ENCODE data around the gene TDRD9. TPM values are rescaled to one million over a fixed set of nuclear protein-coding genes. Genes with fewer than 3 reads are reported as not detected.
"Not testable (repeated sequence)": the region's sequence is repeated elsewhere in the genome, so short reads cannot be mapped to it uniquely, and the experiment has no call there.

The TDRD9 gene
- total and polyA plus RNA-seq, 8 donors = 0.67 to 28.6 (median 2.5) TPM

DNA sequence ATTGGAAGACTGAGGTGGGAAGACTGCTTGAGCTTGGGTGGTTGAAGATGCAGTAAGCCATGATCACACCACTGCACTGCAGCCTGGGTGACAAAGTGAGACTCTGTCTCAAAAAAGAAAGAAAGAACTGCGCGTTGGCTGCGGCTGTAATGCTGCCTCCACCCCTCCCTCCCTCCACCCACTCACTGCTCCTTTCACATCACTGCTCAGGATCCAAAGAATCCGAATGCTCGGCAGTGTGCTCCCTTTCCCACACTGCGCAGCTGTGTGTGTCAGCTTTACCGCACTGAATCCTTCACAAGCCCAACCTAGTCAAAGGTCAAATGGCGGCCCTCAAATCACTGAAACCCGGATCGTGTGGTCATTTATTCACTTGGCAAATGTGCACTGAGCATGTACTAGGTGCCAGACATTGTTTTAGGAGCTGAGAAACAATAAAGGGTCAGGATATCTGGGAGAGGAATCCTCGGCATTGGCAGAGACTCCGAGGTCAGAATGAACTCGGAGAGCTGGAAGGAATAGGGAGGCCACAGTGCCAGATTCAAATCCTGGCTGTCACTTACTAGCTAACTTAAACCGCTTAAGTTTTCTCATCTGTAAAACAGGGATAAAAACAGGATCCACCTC lies 11.5 kb upstream of the TDRD9 start:
- intact Hi-C loops (cut with DNase I) = loop anchor here in 1 of 3 donors (10.0 kb wide), 2 partner anchors 182 to 352 kb away; partner anchors contain the start of genes BAG5 and COA8
- 57 to 64% methylated on average over 14 of the region's 14 CpGs for whole genome bisulfite sequencing, 2 donors

DNA sequence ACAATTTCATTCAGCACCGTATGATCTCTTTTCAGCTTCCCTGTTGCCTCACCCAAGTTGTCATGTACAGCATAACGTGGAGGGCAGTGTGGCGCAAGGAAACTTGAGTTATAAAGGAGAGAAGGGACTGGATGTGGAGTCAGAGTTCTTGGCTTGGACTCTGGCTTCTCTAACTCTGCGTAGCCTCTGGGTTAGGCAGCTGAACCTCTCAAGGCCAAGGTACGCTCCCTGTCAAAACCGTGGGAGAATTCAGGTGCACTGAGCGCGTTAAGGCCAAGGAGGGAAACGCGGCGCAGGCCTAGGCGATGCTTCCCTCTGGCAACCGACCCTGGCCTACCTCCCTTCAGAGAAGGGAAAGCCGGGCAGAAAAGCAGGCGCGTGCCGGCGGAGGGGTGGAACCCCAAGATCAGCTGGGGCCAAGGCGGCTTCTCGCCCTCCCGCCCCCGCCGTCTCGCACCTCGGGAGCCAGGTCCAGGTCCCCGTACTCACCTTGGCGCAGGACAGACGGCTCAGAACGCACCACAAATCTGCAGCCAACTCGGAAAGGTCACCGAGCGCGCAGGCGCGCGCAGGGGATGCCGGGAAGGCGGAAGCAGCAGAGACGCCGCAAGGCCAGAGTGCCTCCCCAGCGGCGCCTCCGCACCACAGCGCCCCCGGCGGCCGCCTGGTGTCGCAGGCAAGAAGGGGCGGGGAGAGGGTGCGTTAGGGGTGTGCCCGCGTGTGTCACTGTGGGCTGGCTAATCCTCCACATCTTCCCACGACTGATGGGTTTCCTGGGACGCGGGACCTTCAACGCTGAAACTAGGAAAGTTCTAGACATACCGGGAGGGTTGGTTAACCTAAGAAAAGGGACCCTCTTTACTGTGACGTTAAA lies 7.0 kb upstream of the TDRD9 start:
- Histone ChIP-seq H3K27ac (peak overlapping the region; percentile 70 to 79 (median 74)), H3K9me3 (no peaks in the 10 kb centered on the region), H3K36me3 (peaks cover 0 to 7% (median 0%) of the 10 kb centered on the region in 3 donors), H3K4me1 (peaks cover 0 to 13% (median 8%) of the 10 kb centered on the region in 3 donors), H3K4me3 (peak overlapping the region; percentile 49 to 97 (median 80)), H3K27me3 (no peaks in the 10 kb centered on the region)
- DNase-seq (peak; percentile 88 to 98 (median 94)), ATAC-seq (peak; percentile 98 to 99 (median 98)), FAIRE-seq (no peak)
- intact Hi-C loops (cut with DNase I) = no loop called here
- WGBS, 2 donors = 0 to 1% methylated on average over 58 of the region's 58 CpGs
- TF ChIP-seq, protein P1, sequence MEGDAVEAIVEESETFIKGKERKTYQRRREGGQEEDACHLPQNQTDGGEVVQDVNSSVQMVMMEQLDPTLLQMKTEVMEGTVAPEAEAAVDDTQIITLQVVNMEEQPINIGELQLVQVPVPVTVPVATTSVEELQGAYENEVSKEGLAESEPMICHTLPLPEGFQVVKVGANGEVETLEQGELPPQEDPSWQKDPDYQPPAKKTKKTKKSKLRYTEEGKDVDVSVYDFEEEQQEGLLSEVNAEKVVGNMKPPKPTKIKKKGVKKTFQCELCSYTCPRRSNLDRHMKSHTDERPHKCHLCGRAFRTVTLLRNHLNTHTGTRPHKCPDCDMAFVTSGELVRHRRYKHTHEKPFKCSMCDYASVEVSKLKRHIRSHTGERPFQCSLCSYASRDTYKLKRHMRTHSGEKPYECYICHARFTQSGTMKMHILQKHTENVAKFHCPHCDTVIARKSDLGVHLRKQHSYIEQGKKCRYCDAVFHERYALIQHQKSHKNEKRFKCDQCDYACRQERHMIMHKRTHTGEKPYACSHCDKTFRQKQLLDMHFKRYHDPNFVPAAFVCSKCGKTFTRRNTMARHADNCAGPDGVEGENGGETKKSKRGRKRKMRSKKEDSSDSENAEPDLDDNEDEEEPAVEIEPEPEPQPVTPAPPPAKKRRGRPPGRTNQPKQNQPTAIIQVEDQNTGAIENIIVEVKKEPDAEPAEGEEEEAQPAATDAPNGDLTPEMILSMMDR (IDR thresholded peaks at IDR 0.05) = peak; percentile 96 to 99 (median 98)

More for the DNA sequence above, 11.5 kb upstream of the TDRD9 start:
- FAIRE-seq (no peak), DNase-seq (no peak), ATAC-seq (no peak)
- no peaks in the 10 kb centered on the region for H3K27me3 ChIP-seq
- H3K9me3 ChIP-seq = no peaks in the 10 kb centered on the region
- TF ChIP-seq, protein P1 (IDR thresholded peaks at IDR 0.05) = no peak
- peaks cover 0 to 13% (median 8%) of the 10 kb centered on the region in 3 donors for H3K4me1 ChIP-seq
- no peak overlapping the region for H3K4me3 ChIP-seq
- peaks cover 0 to 35% (median 7%) of the 10 kb centered on the region in 3 donors for H3K36me3 ChIP-seq
- H3K27ac ChIP-seq = no peak overlapping the region

DNA sequence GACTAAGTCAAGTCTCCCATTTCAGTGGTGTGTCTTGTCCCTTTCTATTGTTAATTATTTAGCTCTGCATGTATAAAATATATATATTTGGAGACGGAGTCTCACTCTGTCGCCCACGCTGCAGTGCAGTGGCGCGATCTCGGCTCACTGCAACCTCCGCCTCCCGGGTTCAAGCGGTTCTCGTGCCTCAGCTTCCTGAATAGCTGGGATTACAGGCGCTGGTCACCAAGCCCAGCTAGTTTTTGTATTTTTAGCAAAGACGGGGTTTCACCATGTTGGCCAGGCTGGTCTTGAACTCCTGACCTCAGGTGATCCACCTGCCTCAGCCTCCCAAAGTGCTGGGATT lies 6.4 kb upstream of the TDRD9 start:
- 62 to 66% methylated on average over 12 of the region's 12 CpGs for WGBS, 2 donors
- H3K27ac ChIP-seq = not testable (repeated sequence)

DNA sequence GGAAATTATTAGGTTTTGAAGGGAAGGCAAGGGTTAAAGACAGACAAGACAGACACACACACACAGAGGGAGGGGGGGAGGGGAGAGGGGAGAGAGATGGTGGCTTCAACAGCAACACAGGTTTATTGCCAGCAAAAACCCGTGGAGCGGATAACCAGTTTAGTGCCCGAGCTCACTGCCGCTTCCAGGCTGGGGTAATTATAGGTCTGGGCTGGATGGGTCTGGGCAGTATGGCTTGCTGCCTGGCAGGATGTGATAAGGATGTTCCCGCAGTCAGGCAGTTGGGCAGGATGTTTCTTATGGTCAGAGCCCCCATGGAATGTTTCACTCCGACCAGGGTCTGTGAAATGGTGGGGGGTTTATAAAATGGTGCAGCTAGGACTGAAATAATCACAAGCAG lies 4.4 kb upstream of the TDRD9 start:
- Histone ChIP-seq H3K4me3 (no peak overlapping the region), H3K9me3 (no peaks in the 10 kb centered on the region), H3K36me3 (no peaks in the 10 kb centered on the region), H3K27me3 (no peaks in the 10 kb centered on the region), H3K27ac (no peak overlapping the region), H3K4me1 (peaks cover 0 to 13% (median 8%) of the 10 kb centered on the region in 3 donors)
- TF ChIP-seq, protein P1 (IDR thresholded peaks at IDR 0.05) = no peak
- WGBS, 2 donors = 15 to 24% methylated on average over 6 of the region's 6 CpGs
- intact Hi-C loops (cut with DNase I) = no loop called here
- FAIRE-seq = no peak
- no peak for DNase-seq
- no peak for ATAC-seq

More for the DNA sequence above, 6.4 kb upstream of the TDRD9 start:
- H3K9me3 ChIP-seq; ATAC-seq; intact Hi-C loops (cut with DNase I); H3K36me3 ChIP-seq; H3K27me3 ChIP-seq; FAIRE-seq; DNase-seq: not testable (repeated sequence)
- peaks cover 0 to 13% (median 8%) of the 10 kb centered on the region in 3 donors for H3K4me1 ChIP-seq
- H3K4me3 ChIP-seq = peak overlapping the region in 2 of 4 donors; percentile 85 to 97

DNA sequence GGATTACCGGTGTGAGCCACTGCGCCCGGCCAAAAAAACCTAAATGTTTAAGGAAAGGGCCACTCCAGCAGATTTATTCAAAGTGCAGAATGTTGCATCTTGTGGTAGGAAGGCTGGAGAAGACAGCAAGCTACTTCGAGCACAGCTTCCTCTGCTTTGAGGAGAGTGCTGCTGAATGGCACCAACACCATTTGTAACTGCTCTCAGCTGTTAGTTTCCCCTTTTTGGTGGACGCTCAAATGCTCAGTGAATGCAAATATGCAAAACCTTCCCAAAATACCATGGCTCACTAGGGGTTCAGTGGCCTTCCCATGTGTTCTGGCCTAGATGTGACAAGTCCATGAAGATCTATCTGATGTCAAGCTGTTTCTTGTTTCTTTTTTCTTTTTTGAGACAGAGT lies 2.9 kb upstream of the TDRD9 start:
- WGBS, 2 donors = 76 to 91% methylated on average over 5 of the region's 5 CpGs

More for the DNA sequence above, 2.9 kb upstream of the TDRD9 start:
- Histone ChIP-seq H3K4me1 (peaks cover 0 to 4% (median 3%) of the 10 kb centered on the region in 3 donors), H3K36me3 (no peaks in the 10 kb centered on the region), H3K4me3 (no peak overlapping the region), H3K9me3 (no peaks in the 10 kb centered on the region), H3K27me3 (no peaks in the 10 kb centered on the region), H3K27ac (no peak overlapping the region)
- TF ChIP-seq, protein P1 (IDR thresholded peaks at IDR 0.05) = no peak
- intact Hi-C loops (cut with DNase I) = no loop called here
- FAIRE-seq (no peak), DNase-seq (no peak), ATAC-seq (no peak)
